GM12878 (cell line): ENCODE data around the gene ZNF791. TPM values are rescaled to one million over a fixed set of nuclear protein-coding genes. Genes with fewer than 3 reads are reported as not detected.

Source experiments
- BCL11A ChIP-seq: IDR thresholded peaks from 2 replicates; pipeline ENCODE4 v1.6.1; 2011; ENCODE audit warnings: low read depth, low read length
- BHLHE40 ChIP-seq, 2 experiments: fragments of 450-650 bp in 1 of 2; IDR thresholded peaks; 2 replicates each; pipeline ENCODE4 v1.6.1; 2011 to 2017; ENCODE audit warnings: low read depth in 2 of 2, borderline replicate concordance in 1 of 2, improper control_type of control experiment in 1 of 2, low read length in 1 of 2, mild to moderate bottlenecking in 1 of 2
- BRCA1 ChIP-seq: IDR thresholded peaks from 2 replicates; pipeline ENCODE4 v1.6.1; 2011; ENCODE audit warnings: low read depth, low read length, improper control_type of control experiment
- FOXK2 ChIP-seq: fragments of 450-650 bp; IDR thresholded peaks from 2 replicates; pipeline ENCODE4 v1.6.1; 2017; ENCODE audit warnings: mild to moderate bottlenecking, moderate library complexity
- GATAD2B ChIP-seq: fragments of 450-650 bp; conservative IDR thresholded peaks from 2 replicates; pipeline ENCODE4 v1.6.1; 2017; ENCODE audit warnings: low read depth, mild to moderate bottlenecking, moderate library complexity
- NFYA ChIP-seq: IDR thresholded peaks from 2 replicates; pipeline ENCODE4 v1.6.1; 2011; ENCODE audit warnings: low read depth, mild to moderate bottlenecking, low read length, improper control_type of control experiment, borderline replicate concordance
- NFYB ChIP-seq: IDR thresholded peaks from 2 replicates; pipeline ENCODE4 v1.6.1; 2011; ENCODE audit warnings: low read depth, mild to moderate bottlenecking, low read length, improper control_type of control experiment, moderate library complexity; ENCODE audit not compliant: insufficient read depth
- POLR2AphosphoS5 ChIP-seq: IDR thresholded peaks from 2 replicates; pipeline ENCODE4 v1.6.1; 2011; ENCODE audit warnings: mild to moderate bottlenecking, low read length, inconsistent platforms
- RB1 ChIP-seq: fragments of 450-650 bp; formaldehyde crosslinking; IDR thresholded peaks from 2 replicates; pipeline ENCODE4 v1.6.1; 2017; ENCODE audit warnings: mild to moderate bottlenecking, borderline replicate concordance
- RELA ChIP-seq: fragments of 450-650 bp; IDR thresholded peaks from 2 replicates; pipeline ENCODE4 v1.8.0; 2014; ENCODE audit warnings: borderline replicate concordance; ENCODE audit not compliant: partially characterized antibody
- SIN3A ChIP-seq: IDR thresholded peaks from 2 replicates; pipeline ENCODE4 v1.6.1; 2012; ENCODE audit warnings: low read depth, low read length, improper control_type of control experiment
- SRF ChIP-seq, 2 experiments: IDR thresholded peaks; 2 replicates each; pipeline ENCODE4 v1.6.1; 2011; ENCODE audit warnings: low read depth in 2 of 2, low read length in 2 of 2, mild to moderate bottlenecking in 1 of 2, moderate library complexity in 1 of 2
- ZNF217 ChIP-seq: fragments of 450-650 bp; IDR thresholded peaks from 2 replicates; pipeline ENCODE4 v1.6.1; 2017; ENCODE audit warnings: antibody characterized with exemption, mild to moderate bottlenecking
- ZNF274 ChIP-seq: IDR thresholded peaks from one replicate; pipeline ENCODE4 v1.8.0; 2011; ENCODE audit not compliant: insufficient read length, insufficient read depth
- ZZZ3 ChIP-seq: IDR thresholded peaks from 2 replicates; pipeline ENCODE4 v1.6.1; 2011; ENCODE audit warnings: low read depth; ENCODE audit not compliant: control insufficient read depth, insufficient read length
- polyA plus RNA-seq, 11 experiments: library from polyadenylated mRNA; depleted of rRNA in 4 of 11; unstranded in 6 of 11; stranded (reverse) in 5 of 11; fragments of >200 nt; fragmentation: Nextera tagmentation in 4 of 11; fragmentation: Illumina TruSeq in 1 of 11; extraction: Ambion mirVana in 4 of 11; extraction: Trizol in 1 of 11; gene quantifications; 1 replicate in 1 of 11; 2 replicates in 10 of 11; pipeline versions ENCODE4 v1.2.1 to v1.2.3, GENCODE V29; 2011 to 2016; ENCODE audit warnings: inconsistent platforms in 2 of 11, missing spikeins in 2 of 11, low read depth in 1 of 11
- total RNA-seq, 4 experiments: library from RNA; depleted of rRNA in 3 of 4; stranded (reverse); fragments of >200 nt in 3 of 4; fragmentation: Illumina TruSeq in 1 of 4; extraction: Trizol in 1 of 4; gene quantifications; 2 replicates each; pipeline versions ENCODE4 v1.2.1 to v1.2.3, GENCODE V29; 2013 to 2021
- TF ChIP-seq, protein P1 (sequence below): fragments of 450-650 bp; IDR thresholded peaks from 2 replicates; pipeline ENCODE4 v1.6.1; 2017; ENCODE audit warnings: mild to moderate bottlenecking, moderate library complexity
- TF ChIP-seq, protein P2 (sequence below): fragments of 450-650 bp; conservative IDR thresholded peaks from 2 replicates; pipeline ENCODE4 v1.6.1; 2017; ENCODE audit warnings: mild to moderate bottlenecking, moderate library complexity
- TF ChIP-seq, protein P3 (sequence below): fragments of 450-650 bp; IDR thresholded peaks from 2 replicates; pipeline ENCODE4 v1.6.1; 2018; ENCODE audit warnings: mild to moderate bottlenecking, low read depth, moderate library complexity; ENCODE audit not compliant: partially characterized antibody
- TF ChIP-seq, protein P4 (sequence below): IDR thresholded peaks from 2 replicates; pipeline ENCODE4 v1.6.1; 2011; ENCODE audit warnings: borderline replicate concordance, low read depth, mild to moderate bottlenecking, moderate library complexity, low read length; ENCODE audit not compliant: insufficient read depth, poor library complexity, severe bottlenecking

Gene ZNF791
- total and polyA plus RNA-seq, 10 of the 15 experiments (the other 5 are each of a cell fraction or from before 2014, with no cell fraction given) = 7.5 to 24.0 (median 11.8) TPM

DNA sequence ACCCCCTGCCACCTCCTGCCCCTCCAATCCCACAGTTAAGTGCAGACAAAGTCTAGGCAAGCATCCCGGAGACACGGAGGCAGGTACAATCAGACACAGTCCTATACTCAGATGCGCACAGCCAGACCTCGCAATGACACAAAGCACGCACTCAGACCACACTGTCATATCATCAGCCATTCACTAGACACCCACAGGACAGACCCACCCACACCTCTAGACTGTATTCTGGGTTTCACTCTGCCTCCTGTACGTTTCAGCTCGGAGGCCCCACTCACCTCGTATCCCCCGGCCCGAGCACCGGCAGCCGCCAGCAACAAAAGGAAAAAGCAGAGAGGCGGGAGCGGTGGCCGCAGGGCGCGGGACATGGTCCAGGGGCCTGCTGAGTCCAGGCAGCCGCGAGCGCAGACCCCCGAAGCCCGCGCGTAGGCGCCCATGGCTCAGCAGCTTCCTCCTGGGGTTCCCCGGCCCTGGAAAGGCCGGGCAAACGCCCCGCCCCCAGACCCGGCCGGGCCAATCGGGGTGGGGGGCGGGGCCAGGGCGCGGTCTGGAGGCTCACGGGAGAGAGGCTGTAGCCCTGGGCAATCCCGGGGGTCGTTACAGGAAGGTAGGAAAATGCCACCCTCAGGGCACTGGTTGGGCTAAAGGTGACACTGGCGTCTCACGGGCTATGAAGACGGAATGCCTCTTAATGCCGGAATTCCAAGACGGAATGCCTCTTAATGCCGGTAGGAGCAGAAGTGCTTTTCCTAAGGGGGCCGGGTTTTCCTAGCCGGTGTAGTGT is 55.7 kb downstream of the ZNF791 start, which contains the start of the genes MAN2B1 and WDR83 (continued):
- TF ChIP-seq, protein P1, sequence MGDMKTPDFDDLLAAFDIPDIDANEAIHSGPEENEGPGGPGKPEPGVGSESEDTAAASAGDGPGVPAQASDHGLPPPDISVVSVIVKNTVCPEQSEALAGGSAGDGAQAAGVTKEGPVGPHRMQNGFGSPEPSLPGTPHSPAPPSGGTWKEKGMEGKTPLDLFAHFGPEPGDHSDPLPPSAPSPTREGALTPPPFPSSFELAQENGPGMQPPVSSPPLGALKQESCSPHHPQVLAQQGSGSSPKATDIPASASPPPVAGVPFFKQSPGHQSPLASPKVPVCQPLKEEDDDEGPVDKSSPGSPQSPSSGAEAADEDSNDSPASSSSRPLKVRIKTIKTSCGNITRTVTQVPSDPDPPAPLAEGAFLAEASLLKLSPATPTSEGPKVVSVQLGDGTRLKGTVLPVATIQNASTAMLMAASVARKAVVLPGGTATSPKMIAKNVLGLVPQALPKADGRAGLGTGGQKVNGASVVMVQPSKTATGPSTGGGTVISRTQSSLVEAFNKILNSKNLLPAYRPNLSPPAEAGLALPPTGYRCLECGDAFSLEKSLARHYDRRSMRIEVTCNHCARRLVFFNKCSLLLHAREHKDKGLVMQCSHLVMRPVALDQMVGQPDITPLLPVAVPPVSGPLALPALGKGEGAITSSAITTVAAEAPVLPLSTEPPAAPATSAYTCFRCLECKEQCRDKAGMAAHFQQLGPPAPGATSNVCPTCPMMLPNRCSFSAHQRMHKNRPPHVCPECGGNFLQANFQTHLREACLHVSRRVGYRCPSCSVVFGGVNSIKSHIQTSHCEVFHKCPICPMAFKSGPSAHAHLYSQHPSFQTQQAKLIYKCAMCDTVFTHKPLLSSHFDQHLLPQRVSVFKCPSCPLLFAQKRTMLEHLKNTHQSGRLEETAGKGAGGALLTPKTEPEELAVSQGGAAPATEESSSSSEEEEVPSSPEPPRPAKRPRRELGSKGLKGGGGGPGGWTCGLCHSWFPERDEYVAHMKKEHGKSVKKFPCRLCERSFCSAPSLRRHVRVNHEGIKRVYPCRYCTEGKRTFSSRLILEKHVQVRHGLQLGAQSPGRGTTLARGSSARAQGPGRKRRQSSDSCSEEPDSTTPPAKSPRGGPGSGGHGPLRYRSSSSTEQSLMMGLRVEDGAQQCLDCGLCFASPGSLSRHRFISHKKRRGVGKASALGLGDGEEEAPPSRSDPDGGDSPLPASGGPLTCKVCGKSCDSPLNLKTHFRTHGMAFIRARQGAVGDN = 0 out of 2 replicates have a peak, but pooled peaks have one; percentile 21
- no peak for TF ChIP-seq RELA
- no peak for TF ChIP-seq ZNF217
- TF ChIP-seq BRCA1 = no peak
- TF ChIP-seq, protein P2, sequence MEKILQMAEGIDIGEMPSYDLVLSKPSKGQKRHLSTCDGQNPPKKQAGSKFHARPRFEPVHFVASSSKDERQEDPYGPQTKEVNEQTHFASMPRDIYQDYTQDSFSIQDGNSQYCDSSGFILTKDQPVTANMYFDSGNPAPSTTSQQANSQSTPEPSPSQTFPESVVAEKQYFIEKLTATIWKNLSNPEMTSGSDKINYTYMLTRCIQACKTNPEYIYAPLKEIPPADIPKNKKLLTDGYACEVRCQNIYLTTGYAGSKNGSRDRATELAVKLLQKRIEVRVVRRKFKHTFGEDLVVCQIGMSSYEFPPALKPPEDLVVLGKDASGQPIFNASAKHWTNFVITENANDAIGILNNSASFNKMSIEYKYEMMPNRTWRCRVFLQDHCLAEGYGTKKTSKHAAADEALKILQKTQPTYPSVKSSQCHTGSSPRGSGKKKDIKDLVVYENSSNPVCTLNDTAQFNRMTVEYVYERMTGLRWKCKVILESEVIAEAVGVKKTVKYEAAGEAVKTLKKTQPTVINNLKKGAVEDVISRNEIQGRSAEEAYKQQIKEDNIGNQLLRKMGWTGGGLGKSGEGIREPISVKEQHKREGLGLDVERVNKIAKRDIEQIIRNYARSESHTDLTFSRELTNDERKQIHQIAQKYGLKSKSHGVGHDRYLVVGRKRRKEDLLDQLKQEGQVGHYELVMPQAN = peak; percentile 81
- TF ChIP-seq, protein P3, sequence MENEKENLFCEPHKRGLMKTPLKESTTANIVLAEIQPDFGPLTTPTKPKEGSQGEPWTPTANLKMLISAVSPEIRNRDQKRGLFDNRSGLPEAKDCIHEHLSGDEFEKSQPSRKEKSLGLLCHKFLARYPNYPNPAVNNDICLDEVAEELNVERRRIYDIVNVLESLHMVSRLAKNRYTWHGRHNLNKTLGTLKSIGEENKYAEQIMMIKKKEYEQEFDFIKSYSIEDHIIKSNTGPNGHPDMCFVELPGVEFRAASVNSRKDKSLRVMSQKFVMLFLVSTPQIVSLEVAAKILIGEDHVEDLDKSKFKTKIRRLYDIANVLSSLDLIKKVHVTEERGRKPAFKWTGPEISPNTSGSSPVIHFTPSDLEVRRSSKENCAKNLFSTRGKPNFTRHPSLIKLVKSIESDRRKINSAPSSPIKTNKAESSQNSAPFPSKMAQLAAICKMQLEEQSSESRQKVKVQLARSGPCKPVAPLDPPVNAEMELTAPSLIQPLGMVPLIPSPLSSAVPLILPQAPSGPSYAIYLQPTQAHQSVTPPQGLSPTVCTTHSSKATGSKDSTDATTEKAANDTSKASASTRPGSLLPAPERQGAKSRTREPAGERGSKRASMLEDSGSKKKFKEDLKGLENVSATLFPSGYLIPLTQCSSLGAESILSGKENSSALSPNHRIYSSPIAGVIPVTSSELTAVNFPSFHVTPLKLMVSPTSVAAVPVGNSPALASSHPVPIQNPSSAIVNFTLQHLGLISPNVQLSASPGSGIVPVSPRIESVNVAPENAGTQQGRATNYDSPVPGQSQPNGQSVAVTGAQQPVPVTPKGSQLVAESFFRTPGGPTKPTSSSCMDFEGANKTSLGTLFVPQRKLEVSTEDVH = no peak
- TF ChIP-seq POLR2AphosphoS5 = peak; percentile 61
- TF ChIP-seq NFYA = no peak
- no peak for TF ChIP-seq ZZZ3
- TF ChIP-seq BHLHE40 (IDR thresholded peaks at IDR 0.05; ENCODE audit: borderline replicate concordance in 1 of 2, low read depth in 2 of 2, low read length in 1 of 2) = peak in 1 of 2 experiments; percentile 30; a peak in 1 of 4 replicates
- 0 out of 4 replicates have a peak, but pooled peaks of 1 of the 2 experiments have one; percentile 39 for TF ChIP-seq SRF (IDR thresholded peaks at IDR 0.05; ENCODE audit: low read depth in 2 of 2, low read length in 2 of 2)
- TF ChIP-seq SIN3A = no peak
- TF ChIP-seq, protein P4, sequence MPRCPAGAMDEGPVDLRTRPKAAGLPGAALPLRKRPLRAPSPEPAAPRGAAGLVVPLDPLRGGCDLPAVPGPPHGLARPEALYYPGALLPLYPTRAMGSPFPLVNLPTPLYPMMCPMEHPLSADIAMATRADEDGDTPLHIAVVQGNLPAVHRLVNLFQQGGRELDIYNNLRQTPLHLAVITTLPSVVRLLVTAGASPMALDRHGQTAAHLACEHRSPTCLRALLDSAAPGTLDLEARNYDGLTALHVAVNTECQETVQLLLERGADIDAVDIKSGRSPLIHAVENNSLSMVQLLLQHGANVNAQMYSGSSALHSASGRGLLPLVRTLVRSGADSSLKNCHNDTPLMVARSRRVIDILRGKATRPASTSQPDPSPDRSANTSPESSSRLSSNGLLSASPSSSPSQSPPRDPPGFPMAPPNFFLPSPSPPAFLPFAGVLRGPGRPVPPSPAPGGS = no peak
- TF ChIP-seq NFYB = peak; percentile 78
- no peak for TF ChIP-seq ZNF274
- no peak for TF ChIP-seq BCL11A
- no peak for TF ChIP-seq FOXK2
- peak; percentile 60; the same call in 1 of the 2 replicates for TF ChIP-seq GATAD2B
- no peak for TF ChIP-seq RB1
